Upper lobe of left lung (tissue), 4 donors: ENCODE measurements around the gene ALKBH8.

Experiments used
- CTCF ChIP-seq, 6 experiments: fragments of 450-650 bp in 4 of 6; fragments of 200-600 bp in 2 of 6; sonication (generic) in 2 of 6; IDR thresholded peaks; one replicate each; pipeline ENCODE4 v1.5.1; 2016 to 2019; ENCODE audit warnings: antibody characterized with exemption in 6 of 6
- POLR2A ChIP-seq, 4 donors: fragments of 450-650 bp; IDR thresholded peaks; one replicate each; pipeline ENCODE4 v1.5.1; 2016 to 2017; ENCODE audit warnings: antibody characterized with exemption in 4 of 4, mild to moderate bottlenecking in 2 of 4
- POLR2AphosphoS5 ChIP-seq, 2 donors: sonication (generic); formaldehyde crosslinking; IDR thresholded peaks; one replicate each; pipeline ENCODE4 v1.5.1; 2017; ENCODE audit warnings: antibody characterized with exemption in 2 of 2

- TF ChIP-seq POLR2AphosphoS5 (IDR thresholded peaks at IDR 0.05): no peak
- TF ChIP-seq POLR2A (IDR thresholded peaks at IDR 0.05): no peak
- TF ChIP-seq CTCF (IDR thresholded peaks at IDR 0.05): no peak
Measured at GRCh38 chr11:107508858-107509244, 56.7 kb downstream of the ALKBH8 start.
